ENCODE measurements around the gene LRRC56.

The LRRC56 gene

DNA sequence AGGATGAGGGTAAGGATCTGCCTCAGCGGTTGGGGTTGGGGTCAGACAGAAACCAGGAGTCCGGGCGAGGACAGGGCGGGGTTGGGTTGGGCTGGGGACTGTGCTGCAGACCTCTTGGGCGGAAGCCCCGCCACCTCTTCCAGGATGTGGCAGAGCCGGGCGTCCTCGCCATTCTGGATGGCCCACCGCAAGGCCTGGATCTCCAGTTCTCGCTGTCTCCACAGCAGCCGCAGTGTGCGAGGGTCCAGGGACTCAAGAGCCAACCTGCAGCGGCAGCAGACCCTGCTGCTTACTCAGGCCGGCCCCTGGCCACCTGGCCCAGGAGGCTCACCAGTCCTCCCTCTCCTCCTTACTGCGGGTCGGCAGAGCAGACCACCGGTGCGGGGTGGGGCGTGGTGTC, 21.2 kb downstream of the LRRC56 start:
- no peak for DNase-seq (ENCODE audit: low read depth, low spot score)
- in situ Hi-C loops (cut with HindIII; ENCODE audit: low sequenced_read_pairs) = no loop called here
- H3K4me3 ChIP-seq (ENCODE audit: low read depth, low read length) = no peak overlapping the region
- TF ChIP-seq CTCF (IDR thresholded peaks at IDR 0.05; ENCODE audit: low read depth, low read length) = no peak

DNA sequence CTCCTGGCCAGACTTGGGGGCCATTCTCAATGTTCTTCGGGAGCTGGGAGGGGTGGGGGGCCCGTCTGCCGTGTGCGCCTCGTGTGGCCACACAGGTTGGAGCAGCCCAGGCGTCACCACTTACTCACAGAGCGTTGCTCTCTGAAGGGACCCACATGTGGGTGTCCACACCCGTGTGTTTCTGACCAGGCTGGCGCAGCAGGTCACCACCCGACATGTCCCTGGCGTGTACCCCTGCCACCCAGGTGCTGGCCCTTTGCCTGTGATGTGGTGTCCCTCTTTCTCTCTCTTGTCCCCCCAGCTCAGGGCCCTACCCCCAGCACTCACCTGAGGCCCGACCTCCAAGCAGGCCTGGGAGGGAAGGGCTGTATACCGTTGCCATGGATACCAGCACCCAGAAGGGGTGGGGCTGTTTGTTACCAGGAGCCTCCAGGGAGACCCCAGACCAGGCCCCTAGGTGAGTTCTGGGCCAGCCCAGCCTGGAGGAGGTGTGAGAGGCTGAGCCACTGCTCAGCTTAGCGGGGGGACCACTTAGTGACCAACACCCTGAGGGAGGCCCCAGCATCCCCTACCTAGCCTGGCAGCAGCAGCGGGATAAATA, 21.8 kb downstream of the LRRC56 start:
- DNase-seq (ENCODE audit: low read depth, low spot score) = no peak
- TF ChIP-seq CTCF (IDR thresholded peaks at IDR 0.05; ENCODE audit: low read depth, low read length) = no peak
- no peak overlapping the region for H3K4me3 ChIP-seq (ENCODE audit: low read depth, low read length)
- in situ Hi-C loops (cut with HindIII; ENCODE audit: low sequenced_read_pairs) = no loop called here

- no peak overlapping the region for H3K4me3 ChIP-seq (ENCODE audit: low read depth, low read length)
- no peak for TF ChIP-seq CTCF (IDR thresholded peaks at IDR 0.05; ENCODE audit: low read depth, low read length)
- in situ Hi-C loops (cut with HindIII; ENCODE audit: low sequenced_read_pairs) = no loop called here
- no peak for DNase-seq (ENCODE audit: low read depth, low spot score)
Measured at GRCh38 chr11:559712-560304, 22.5 kb downstream of the LRRC56 start.

- no peak for TF ChIP-seq CTCF (IDR thresholded peaks at IDR 0.05; ENCODE audit: low read depth, low read length)
- in situ Hi-C loops (cut with HindIII; ENCODE audit: low sequenced_read_pairs) = no loop called here
- peak; percentile 74 for DNase-seq (ENCODE audit: low read depth, low spot score)
- peak within 1 kb of the TSS; percentile 49 for H3K4me3 ChIP-seq (ENCODE audit: low read depth, low read length)
Measured at GRCh38 chr11:560305-561147, 23.2 kb downstream of the LRRC56 start, which contains the start of the genes LMNTD2 and RASSF7. LMNTD2 (minus strand) TSS chr11:560738; CDS start chr11:560716, 22 bp downstream. RASSF7 (plus strand) TSS chr11:560970; CDS start chr11:561769, 799 bp downstream.

- peak overlapping the region; percentile 43 for H3K4me3 ChIP-seq (ENCODE audit: low read depth, low read length)
- DNase-seq (ENCODE audit: low read depth, low spot score) = no peak
- no peak for TF ChIP-seq CTCF (IDR thresholded peaks at IDR 0.05; ENCODE audit: low read depth, low read length)
- in situ Hi-C loops (cut with HindIII; ENCODE audit: low sequenced_read_pairs) = no loop called here
Measured at GRCh38 chr11:561148-562003, 24.0 kb downstream of the LRRC56 start.
